GM19468 (cell line): ENCODE data around the gene ZNF362.
"Not testable (repeated sequence)": the region's sequence is repeated elsewhere in the genome, so short reads cannot be mapped to it uniquely, and the experiment has no call there.

Experiments used
- ATAC-seq: cut with Tn5 transposase; IDR thresholded peaks from one replicate; pipeline ENCODE4 v1.9.1; 2021; ENCODE audit warnings: mild to moderate bottlenecking, moderate library complexity, moderate number of reproducible peaks; ENCODE audit not compliant: unreplicated experiment; ENCODE audit errors: extremely low read depth

The ZNF362 gene

DNA sequence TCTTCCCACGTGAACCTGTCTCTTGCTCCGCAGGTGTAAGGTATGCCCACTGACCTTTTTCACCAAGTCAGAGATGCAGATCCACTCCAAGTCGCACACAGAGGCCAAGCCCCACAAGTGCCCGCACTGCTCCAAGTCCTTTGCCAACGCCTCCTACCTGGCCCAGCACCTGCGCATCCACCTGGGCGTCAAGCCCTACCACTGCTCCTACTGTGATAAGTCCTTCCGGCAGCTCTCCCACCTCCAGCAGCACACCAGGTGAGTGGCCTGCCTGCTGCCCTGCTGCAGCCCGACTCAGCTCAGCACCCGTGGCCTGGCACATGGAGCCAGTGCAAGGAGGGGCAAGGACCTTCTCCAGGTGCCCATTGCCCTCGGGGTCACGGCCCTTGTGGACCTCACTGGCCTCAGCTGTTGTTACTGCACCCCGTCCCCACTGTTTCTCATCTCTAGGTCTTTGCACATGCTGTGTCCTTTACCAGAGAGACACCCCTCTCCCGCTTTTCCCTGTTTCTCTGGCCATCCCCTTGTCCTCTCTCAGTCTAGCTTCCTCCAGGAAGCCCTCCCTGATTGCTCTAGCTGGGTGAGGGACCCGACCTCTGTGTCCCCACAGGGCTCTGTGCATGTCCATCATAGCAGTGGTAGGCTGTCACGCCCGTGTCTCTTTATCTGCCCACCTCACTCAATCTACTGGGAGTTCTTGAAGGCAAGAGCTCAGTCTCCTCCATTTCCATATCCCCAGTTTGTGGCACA lies 25.4 kb downstream of the ZNF362 start:
- ATAC-seq = no peak

DNA sequence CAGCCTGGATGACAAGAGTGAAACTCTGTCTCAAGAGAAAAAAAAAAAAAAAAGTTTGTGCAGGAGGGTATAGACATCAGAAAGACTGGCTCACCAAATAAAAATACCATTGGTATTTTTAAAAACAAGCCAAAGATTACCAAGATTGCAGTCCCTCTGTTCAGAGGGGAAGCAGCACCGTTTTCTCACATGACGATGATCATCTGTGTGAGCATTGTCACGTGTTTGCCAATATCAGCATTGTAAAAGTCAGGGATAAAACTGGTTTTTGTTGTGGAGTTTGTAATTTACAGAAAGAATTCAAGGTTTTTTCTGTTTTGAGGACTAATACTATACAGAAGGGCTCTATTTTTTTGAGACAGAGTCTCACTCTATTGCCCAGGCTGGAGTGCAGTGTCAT lies 26.5 kb downstream of the ZNF362 start:
- no peak for ATAC-seq

DNA sequence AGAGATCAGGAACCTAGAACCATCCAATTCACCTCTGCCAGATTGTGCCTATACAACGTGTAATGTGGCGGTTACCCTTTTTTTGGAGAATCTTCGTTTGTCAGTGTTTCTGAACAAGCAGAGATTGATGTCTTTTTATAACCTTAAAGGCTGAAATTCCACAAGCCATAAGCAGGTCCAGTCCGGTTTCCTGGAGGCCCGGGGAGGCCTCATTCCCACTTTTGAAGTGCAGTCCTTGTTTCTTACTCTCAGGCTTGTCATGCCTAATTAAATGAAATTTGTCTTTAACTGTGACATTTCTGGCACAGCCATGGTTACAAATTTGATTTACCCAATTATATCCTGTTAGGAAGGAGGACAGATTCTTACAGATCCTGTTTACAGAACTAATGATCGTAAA lies 27.8 kb downstream of the ZNF362 start:
- ATAC-seq = no peak

DNA sequence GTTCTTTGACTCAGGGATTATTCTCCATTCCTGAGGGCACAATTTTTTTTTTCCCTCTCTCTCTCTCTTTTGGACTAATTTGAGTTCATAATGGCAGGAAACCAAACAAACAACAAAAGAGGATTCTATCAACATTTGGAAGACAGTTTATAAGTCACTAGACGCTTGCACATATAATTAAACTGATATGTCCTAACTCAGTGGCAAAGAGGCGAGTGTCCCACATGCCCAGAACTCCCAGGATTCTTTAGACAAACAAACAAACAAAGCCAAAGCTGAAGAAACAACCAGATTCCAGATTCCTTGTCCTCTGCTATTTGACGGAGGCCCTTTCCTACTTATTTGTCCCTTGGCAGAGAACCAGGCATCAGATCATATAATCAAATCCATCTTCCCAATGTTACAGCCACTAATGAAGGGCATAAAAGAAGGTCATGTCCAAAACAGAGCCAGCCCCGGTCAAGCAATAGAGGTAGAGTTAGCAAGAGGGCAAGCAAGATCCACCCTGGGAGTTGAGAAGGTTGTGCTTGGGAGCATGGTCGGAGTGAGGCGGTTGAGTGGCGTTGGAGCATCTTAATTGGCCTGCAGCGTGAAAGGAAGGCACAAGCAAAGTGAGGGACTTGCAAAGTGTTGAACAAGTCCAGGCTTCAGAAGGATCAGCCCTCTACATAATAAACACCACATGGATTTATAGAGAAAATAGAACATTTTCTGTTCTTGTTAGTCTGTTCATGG lies 30.3 kb downstream of the ZNF362 start:
- no peak for ATAC-seq

DNA sequence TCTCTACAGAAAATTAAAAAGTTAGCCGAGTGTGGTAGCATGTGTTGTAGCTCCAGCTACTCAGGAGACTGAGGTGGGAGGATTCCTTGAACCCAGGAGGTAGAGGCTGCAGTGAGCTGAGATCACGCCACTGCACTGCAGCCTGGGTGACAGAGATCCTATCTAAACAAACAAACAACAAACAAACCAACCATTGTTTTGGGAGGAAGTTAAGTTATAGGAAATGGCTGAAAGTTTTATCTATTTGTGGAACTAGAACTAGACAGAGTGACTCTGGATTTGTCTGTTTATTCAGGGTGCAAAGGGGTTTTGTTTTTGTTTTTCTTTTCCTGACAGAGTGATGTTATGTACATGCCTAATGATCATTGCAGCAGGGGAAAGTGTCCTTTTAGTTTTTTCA lies 31.0 kb downstream of the ZNF362 start:
- no peak for ATAC-seq

DNA sequence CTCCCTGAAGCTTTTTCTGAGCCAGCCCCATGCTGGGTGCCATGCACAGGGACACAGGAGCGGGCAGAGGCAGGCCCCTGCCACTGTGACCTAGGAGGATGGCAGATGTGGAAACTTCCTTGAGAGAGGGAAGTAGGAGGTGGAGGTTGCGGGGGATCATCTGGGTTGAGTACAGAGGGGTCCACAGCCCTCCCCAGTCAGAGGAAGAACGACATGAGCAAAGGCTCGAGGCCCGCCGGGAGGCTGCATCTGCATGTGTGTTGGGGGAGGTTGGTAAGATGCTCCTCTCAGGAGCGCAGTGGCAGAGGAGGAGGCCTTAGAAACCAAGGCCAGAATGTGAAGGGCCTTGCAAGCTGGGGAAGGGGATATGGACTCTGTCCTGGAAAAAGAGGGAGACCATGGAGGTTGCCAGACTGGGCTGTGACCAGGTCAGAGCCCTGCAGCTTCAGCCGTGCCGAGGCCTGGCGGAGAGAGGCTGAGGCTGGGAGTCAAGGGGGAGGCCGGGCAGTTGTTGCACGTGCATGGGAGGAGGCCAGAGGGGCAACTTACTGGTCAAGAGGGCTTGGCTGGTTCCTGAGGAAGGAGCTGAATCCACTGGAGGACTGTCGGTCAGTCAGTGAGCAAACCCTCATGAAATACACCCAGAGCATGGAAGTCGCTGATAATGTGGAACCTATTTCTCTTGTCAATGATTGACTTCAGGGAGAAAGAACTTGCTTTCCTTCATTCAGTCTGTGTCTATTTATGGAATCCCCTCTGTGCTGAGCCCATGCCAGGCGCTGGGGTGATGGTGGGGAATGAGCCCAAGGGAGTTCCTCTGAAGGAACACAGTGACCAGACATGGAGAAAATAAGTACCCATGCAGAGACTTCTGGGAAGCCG lies 32.9 kb downstream of the ZNF362 start:
- no peak for ATAC-seq

DNA sequence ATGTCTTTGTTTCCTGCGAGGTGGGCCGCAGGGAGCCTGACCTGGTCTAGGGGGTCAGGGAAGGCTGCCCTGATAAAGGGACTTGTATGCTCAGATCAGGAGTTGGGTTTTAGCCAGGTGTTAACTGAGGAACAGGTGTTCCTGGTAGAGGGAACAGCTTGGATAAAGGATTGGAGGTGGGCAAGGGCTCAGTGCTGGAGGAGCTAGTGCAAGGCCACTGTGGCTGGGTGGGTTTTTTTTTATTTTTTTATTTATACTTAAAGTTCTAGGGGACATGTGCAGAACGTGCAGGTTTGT lies 33.5 kb downstream of the ZNF362 start:
- no peak for ATAC-seq

DNA sequence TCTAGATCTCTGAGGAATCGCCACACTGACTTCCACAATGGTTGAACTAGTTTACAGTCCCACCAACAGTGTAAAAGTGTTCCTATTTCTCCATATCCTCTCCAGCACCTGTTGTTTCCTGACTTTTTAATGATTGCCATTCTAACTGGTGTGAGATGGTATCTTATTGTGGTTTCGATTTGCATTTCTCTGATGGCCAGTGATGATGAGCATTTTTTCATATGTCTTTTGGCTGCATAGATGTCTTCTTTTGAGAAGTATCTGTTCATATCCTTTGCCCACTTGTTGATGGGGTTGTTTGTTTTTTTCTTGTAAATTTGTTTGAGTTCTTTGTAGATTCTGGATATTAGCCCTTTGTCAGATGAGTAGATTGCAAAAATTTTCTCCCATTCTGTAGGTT lies 34.3 kb downstream of the ZNF362 start:
- ATAC-seq = not testable (repeated sequence)

DNA sequence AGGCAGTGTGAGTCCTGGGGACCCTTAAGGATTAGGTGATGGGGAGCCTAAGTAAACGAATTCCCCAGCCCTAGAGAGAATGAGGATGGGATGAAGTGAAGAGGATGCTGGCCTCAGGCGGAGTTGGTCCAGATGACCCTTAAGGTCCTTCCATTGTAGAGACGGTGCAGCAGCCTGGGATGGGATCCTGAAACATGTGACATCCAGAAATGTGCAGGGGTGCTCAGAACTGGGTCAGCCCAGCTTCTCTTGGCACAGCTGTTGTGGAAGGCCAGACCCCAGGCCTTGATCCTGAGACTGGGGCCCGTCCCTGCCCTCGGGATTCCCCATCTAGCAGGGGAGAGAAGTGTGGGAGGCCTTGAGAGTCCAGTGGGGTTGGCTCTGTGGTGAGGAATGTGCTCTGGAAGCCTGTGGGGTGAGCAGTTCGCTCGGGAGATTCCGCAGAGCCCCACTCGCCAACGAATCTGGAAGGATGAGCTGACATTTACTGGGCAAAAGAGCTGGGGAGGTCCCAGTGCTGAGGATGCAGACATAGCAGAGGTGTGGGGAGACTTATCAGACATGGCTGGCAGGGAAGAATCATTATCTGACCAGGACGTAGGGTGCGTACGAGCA lies 36.5 kb downstream of the ZNF362 start:
- ATAC-seq = no peak

DNA sequence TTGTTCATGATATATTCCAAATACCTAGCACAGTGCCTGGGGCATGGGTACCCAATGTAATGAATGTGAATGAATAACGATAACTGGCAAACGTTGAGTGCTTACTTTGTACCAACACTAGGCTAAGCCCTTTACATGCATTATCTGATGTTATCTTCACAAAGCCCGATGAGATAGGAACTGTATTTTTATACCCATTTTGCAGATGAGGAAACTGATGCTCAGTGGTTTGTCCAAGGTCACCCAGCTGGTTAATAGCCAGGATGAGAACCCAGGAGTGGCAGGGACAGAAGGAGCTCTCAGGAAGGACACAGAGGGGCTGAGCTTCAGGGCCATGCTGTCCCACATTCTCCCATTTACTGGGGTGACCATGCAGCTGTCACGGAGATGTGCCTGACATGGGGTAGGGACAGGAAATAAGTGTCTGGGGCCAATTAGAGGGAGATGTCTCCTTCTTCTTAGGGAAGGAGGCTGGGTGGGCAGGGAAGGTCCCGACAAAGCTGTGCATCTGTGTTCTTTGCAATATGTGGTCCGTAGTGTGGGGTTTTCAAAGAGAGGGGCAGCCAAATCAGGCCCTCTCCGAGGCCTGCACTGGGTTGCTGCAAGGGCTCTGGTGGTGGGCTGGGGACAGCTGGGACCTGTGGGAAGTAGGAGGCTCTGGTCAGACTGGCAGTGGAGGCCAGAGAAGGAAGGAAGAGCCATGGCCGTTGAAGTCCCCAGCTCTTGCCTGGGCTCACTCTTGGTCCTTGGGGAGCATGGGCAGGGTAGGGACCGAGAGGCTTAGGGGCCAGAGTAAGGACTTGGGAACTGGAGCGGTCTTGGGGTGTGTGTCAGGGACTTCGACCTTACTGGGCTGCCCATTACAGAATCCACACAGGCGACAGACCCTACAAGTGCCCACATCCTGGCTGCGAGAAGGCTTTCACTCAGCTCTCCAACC lies 38.0 kb downstream of the ZNF362 start:
- ATAC-seq = no peak

DNA sequence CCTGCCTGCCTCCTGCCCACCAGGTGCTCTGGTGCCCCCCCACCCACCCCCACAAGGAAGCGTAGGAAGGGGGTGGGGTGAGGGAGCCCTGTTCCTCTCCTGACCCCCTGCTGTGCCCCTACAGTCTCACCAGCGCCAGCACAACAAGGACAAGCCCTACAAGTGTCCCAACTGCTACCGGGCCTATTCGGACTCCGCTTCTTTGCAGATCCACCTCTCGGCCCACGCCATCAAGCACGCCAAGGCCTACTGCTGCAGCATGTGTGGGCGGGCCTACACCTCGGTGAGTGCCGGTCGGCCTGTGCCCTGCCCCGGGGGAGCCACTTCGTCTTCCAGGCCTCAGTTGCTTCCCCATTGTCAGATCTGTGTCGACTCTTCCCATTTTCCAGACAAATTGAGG lies 38.7 kb downstream of the ZNF362 start:
- ATAC-seq = no peak

DNA sequence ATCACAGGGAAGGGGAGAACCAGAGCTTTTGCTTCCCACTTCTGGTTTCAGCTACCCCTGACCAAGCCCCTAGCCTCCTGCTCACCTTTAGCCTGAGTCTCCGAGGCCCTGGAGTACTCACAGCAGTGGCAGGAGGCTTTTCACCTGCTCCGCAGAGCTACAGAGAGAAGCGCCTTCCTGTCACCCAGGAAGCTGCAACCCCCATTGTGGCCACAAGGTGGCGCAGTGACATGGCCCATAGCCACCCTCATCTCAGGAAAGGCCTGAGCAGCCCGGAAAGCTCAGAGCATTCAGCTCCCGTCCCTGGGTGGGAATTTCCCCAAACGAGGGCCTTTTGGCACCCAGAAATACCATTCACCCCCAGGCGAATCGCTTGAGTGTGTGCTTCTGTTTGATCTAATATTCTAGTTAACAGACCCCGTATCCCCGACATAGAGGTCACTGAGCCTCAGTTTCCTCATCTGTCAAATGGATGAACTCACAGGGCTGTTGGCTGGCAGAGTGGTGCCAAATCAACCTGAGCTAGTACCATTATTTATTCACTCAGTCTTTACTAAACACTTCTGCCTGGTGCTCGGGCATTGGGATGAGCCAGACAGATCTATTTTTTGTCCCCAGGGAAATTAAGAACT lies 39.3 kb downstream of the ZNF362 start:
- no peak for ATAC-seq

DNA sequence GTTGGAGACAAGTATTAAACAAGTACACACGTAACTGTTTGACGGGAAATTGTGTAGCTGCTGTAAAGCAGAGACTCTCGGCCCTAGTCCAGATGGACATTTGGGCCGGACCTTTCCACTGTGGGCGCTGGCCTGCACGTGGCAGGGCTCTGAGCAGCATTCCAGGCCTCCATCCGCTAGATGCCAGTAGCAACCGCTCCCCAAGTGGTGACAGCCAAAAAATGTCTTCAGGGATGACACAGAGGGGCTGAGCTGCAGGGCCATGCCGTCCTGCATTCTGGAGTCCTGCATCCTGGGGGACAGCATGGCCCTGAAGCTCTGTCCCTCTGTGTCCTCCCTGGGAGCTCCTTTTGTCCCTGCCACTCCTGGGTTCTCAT lies 39.8 kb downstream of the ZNF362 start:
- no peak for ATAC-seq

DNA sequence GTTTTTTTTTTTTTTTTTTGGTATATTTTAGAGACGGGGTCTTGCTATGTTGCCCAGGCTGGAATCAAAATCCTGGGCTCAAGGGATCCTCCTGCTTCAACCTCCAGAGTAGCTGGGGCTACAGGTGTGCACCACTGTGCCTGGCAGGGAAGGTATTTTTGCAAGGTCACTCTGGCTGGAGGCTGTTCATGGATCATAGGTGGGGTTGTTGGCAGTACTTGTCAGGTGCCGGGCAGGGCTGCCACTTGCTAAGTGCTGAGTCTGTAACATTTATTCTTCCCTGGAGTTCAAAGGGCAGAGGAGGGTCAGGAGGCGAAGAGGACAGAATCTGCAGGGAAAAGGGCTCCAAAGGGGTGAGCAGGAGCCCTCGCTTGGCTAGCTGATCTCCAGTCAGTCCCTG lies 40.5 kb downstream of the ZNF362 start:
- no peak for ATAC-seq

DNA sequence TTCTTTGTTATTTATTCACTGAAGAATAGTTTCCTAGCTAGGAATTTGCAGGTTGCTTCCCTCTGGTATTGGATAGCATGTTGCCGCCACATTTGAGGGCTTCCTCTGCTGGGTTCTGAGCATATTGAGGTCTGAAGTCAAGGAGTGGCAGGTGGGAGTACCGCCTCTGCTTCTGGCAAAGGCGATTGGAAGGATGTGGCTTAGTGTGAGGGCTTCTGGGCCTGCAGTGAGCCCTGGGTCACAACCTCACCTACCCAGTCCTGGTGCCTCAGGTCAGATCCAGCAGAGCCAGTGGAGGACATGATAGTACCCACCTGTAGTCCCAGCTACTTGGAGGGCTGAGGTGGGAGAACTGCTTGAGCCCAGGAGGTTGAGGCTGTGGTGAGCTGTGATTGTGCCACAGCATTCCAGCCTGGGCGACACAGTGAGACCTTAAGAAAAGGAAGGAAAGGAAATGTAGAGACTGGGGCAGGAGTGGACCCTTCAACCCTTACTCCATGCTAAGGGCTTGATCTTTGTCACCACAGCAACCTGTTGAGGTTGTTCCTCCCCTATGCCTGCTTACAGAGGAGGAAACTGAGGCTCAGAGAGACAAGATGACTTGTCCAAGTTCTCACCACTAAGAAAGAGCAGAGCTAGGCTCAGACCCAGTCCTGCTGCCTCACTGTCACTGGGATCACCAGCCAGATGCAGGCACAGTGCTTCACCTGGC lies 41.8 kb downstream of the ZNF362 start:
- no peak for ATAC-seq

DNA sequence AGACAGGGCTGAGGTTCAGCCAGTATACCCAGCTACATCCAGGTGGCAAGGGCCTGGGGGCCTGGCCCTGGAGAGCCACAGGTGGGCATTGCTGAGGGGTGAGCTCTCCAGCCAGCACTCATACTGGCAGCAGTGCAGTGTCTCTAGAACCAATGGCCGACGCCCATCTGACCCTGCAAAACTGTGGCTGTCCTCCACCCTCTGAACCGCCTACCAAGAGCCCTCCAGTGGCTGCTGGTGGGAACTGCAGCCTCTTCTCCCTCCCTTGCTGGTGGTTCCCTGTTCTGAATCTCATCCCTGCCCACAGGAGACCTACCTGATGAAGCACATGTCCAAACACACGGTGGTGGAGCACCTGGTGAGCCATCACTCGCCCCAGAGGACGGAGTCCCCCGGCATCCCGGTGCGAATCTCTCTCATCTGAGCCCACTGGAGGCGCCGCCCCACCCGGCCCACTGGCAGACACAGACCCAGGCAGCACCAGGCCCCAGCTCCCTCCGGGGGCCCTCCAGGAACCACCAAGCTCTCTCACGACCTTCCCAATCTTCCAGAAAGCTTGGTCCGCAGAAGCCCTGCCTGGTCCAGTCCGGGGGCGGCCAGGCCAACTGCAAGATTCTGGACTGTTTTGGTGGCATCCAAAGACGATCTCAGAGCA lies 42.5 kb downstream of the ZNF362 start:
- no peak for ATAC-seq

DNA sequence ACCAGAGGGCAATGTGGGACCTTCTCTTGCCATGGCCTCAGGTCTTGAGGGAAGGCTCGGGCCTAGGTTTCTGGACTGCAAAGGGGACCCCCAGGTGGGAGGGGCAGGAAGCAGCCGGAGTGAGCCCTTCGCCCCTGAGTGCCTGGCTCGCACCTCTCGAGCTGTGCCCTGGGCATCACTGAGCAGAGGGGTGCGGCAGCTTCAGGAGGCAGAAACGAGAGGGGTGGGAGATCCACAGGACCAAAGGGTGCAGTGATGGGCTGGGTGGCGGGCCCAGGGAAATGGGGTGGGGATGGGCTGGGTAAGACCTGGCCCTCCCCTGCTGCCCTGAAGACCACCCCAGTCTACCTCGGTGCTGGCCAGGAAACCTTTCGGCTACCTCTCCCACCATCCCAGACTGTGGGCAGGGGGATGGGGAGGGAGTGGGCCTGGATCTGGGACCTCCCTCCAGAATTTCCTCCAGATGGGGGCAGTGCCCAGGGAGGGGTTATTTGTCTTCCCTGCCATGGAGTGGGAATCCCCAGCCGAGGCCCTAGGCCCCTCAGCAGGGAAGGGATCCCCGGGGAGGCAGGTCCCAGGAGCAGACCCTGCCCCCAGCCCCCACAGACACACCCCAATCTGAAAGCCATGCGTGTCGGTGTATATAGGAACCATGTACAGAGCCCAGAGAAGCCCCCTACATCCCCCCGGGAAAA lies 43.3 kb downstream of the ZNF362 start:
- no peak for ATAC-seq

DNA sequence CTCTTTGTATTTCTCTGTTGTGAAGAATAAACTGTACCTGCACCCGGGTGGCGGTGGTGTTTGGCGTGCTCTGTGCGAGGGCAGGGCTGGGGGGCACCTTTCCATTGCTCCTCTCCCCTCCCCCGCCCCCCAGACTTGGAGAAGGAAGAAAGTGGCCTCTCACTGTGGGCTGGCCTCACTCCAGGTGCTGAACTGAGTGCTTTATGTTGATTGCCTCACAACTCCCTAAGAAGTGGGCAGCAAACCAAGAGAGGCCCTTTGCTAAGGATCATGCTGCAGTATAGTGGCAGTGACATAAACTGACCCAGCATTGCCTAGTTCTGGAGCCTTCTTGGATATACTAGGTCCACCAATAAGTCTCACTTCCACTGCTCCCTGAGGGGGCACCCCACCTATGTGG lies 44.4 kb downstream of the ZNF362 start:
- no peak for ATAC-seq
